Endometrium (tissue), 2 donors: Measurements from ENCODE around the gene NCMAP.
"Not testable (repeated sequence)": the region's sequence is repeated elsewhere in the genome, so short reads cannot be mapped to it uniquely, and the experiment has no call there.

Experiments
- FAIRE-seq: peaks from 2 replicates; lab custom pipeline; 2012; peaks lifted over from hg19 to GRCh38; lab: Jason Lieb, UNC
- donor health status: control.
- donor health status: control.

Gene NCMAP

DNA sequence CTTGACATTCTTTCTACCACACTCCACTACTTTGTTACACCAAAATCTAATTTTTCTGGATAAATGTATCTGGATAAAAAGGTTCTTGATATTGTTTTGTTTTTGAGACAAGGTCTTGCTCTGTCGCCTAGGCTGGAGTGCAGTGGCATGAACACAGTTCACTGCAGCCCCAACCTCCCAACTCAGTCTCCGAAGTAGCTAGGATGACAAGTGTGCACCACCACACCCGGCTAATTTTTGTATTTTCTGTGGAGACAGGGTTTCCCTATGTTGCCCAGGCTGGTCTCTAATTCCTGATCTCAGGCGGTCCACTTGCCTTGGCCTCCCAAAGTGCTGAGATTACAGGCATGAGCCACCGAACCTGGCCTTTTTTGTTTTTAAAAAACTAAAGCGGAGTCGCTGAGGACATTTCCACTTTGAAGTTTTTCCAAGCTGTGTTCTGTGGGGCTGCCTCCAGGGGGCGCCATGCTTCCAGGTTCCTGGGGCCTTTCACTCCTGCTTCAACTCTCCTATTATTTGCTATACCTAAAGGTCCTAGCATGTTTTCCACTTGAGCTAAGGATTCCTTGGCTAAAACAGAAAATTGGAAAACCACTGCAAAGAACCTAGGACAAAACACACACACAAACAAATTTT, 14.1 kb upstream of the NCMAP start:
- FAIRE-seq, result no peak

DNA sequence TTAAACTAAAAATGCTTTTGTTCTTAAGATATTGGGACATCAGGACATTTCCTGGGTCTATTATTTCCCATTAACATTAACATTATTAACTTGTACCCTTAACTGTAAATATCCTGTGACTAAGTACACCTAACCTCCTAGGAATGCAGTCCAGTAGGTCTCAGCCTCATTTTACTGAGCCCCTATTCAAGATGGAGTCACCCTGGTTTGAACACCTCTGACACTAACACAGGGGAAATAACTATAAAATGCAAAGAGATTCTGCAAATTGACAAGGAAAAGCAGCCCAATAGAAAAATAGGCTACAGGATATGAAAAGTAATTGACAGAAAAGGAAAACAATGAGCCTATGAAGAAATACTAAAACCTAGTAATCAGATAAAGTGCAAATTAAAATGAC, 11.6 kb upstream of the NCMAP start:
- no peak for FAIRE-seq

DNA sequence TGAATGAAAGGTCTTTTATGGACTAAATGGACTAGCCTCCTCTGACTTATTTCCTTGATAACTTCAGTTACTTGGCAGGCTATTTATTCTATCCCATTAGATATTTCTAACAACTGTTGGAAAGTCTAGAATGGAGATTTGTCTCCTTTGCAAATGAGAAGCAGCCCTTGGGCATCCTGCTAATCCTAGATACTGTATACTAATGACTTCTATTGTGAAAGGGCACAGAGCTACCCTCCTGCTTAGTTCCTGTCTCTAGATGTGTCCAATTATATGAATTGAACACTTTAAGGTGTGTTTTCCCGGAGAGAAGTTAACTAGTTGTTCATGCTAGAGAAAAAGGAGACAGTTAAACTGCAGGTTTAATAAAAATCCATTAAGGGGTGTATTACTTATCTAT, 10.2 kb upstream of the NCMAP start:
- FAIRE-seq, result no peak

DNA sequence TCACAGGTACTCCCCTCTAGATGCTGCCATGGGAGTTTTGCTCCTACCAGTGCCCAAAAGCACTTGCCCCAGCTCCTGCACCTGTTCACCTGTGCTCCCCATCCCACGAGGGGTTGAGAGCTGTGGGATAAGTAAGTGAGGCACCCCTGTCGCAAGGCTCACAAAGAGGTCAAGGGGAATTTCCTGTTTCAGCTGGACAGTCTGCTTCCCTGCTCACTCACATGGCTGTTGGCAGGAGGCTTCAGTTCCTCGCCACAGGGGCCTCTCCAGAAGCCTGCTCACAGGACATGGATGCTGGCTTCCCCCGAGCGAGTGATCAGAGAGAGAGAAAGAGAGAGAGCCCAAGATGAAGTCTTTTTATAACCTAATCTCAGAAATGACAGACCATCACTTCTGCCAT, 8.7 kb upstream of the NCMAP start:
- FAIRE-seq, result no peak

DNA sequence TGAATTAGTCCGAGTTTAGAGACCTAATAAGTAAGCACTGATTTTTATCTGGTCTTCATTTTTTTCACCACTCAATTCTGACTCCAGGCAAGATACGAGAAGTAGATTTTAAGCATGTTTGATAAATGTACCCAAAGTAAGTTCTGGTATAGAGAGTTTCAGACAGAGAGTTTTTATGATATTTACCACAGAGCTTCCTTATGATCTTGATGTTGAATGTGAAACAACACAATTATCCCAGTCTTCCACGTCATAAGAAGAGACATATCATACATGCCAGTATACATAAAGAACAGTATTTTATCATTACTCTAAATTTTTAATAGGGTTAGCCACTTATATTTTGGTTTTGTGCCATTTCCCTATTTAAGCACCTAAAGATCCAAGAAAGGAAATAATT, 7.8 kb upstream of the NCMAP start:
- no peak for FAIRE-seq

DNA sequence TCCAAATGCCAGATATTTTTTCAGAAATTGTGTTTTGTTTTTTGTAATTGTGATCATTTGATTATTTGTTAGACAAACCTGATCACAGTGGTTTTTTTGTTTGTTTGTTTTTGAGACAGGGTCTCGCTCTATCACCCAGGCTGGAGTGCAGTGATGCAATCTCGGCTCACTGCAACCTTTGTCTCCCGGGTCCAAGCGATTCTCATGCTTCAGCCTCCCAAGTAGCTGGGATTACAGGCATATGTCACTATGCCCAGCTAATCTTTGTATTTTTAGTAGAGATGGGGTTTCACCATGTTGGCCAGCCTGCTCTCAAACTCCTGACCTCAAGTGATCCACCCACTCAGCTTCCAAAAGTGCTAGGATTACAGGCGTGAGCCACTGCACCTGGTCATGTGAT, 6.7 kb upstream of the NCMAP start:
- FAIRE-seq, result not testable (repeated sequence)

DNA sequence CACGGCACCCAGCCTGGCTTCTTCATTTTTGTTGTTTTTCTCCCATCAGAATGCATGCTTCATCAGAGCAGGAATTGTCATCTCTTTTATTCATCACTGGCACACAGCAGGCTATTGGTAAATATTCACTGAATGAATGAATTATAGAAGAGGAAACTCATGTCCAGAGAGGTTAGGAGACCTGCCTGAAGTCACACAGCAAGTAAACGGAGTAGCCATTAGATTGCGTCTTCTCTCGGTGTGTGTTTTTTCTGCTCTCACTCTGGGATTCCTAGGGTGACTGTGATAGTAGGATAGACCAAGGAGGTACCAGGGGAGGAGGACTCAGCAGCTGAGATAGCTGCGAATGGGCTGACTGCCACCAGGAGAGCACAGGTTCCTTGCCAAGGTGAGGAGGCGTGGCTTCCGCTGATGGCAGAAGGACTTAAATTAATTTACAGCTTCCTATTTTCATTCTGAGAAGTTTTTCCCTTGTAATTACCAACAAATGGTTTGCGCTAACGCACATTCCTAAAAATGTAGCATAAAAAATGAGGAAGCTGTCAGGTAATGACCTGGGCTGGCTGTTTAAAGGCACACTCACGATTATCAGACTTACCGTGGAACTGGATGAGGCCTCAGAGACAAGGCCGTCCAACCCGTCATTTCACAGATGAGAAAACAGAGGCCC, 4.5 kb upstream of the NCMAP start:
- no peak for FAIRE-seq

DNA sequence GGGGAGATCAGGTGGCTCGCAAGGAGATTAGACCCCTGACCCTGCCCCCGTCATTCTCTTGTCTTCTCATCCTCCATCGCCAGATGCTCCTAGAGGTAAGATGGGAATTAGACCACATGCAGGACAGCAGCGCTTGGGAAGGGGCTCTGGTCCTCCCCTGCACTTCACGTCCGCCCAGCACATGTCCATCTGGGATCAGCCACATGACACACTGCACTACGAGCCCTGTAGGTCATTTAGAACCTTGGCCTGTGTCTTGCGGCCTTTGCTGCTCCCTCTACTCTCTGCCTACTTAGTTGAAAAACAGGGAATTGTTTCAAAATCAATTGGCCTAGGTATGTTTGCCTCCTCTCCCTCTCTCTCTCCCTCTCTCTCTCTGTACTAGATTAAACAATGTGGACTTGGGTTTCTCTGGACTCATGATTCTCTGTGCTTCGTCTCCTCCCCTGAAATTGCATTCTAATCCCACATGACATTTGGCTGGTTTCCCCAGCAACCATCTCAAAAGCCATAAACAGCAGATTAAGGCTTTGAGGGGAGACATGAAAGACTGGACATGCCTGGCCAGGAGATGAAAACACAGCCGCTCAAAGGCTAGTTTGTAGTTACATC, 3.8 kb upstream of the NCMAP start:
- no peak for FAIRE-seq

DNA sequence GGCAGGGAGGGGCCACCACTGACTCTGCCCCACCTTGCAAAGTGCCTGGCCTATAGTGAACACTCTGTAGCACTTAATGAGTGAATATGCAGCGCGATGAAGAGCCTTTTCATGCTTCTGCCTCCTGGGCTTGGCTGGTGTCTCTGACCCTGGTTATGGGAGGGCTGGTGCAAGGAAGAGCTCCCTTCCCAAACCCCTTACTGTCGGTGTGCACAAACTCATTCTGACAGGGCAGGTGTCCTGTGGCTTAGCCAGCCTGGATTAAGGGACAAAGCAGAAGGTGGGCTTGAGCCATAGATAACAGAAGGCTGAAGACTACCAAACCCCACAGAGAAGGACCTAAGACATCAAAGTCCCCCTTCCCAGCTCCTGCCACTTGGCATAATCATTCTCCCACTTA, 2.0 kb upstream of the NCMAP start:
- no peak for FAIRE-seq

DNA sequence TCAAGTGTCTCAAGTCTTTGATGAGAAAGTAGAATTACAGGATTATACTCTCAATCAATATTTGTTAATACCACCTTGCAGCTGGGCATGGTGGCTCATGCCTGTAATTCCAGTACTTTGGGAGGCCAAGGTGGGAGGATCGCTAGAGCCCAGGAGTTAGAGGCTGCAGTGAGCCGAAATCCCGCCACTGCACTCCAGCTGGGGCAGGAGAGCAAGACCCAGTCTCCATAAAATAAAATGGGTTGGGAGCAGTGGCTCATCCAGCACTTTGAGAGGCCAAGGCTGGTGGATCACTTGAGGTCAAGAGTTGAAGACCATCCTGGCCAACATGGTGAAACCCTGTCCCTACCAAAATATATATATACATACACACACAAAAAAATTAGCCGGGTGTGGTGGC, 1.2 kb upstream of the NCMAP start:
- no peak for FAIRE-seq

DNA sequence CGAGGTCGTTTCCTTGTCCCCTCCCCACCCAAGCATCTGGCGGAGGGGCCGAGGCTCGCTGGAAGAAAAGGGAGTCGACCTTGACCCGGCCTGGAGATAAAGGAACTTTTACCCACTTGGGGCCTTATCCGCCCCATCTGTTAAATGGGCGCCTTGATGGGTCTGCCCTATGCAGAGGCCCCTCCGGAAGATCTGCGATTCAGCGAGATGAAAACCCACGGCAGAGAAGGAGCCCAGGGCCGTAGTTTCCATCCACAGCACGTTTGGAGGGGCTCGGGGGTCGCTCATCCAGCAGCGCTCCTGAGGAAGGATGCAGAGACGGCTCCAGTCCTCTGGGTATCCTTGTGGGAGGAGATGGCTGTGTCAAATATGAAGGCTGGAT, 518 bp downstream of the NCMAP start:
- no peak for FAIRE-seq

DNA sequence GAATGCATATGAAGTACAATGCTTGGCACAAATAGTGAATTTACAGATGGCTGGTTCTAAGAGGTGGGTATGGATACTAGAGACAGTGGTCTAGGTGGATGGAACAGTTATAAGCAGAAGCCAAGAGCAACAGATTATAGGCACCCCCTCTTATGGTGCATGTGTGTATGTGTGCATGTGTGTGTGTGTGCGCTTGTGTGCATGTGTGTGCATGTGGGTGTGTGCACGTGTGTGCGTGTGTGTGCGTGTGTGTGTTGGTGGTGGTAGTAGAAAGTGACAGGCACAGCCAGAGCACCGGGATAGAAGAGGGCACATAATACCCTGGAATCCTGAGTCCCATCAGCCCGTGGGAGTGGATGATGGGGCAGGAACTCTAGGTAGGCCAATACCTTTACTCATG, 1.3 kb downstream of the NCMAP start:
- FAIRE-seq, result no peak

DNA sequence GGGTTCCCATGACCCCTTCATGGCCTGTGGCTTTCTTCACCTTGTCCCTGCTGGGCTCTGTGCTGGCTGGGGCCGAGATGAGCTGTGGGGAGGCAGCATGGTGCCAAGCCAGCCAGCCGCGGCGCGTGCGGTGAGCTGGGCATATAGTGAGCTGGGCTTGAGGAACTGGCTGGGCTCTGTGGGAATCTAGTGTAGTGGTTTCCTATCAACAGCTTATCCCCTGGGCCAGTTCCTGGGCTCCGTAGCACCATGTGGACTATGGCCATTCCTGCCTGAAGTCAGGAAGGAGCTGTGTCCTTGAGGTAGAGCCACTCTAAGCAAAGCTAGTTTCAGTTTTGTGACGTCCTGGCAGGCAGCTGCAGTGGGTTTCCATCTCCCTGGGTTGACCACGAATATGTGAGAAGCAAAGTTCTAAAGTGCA, 1.8 kb downstream of the NCMAP start:
- no peak for FAIRE-seq

DNA sequence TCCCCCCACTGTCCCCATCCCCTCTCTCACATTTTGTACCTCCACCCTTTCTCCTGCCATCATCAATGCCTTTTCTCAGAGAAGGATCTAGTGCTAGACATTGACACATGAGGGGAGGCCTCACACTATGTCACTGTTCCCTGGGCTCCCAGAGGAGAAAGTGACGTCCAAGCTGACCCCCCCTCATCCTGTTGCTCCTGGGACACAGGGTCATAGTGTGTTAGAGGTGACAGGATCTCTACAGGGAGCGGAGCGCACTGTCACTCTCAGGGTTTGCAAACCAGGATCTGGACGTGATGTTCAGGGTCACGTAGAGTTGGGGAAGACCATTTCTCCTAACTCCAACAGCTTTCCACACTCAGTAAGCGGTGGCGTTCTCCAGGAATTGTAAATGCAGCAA, 2.6 kb downstream of the NCMAP start:
- no peak for FAIRE-seq

DNA sequence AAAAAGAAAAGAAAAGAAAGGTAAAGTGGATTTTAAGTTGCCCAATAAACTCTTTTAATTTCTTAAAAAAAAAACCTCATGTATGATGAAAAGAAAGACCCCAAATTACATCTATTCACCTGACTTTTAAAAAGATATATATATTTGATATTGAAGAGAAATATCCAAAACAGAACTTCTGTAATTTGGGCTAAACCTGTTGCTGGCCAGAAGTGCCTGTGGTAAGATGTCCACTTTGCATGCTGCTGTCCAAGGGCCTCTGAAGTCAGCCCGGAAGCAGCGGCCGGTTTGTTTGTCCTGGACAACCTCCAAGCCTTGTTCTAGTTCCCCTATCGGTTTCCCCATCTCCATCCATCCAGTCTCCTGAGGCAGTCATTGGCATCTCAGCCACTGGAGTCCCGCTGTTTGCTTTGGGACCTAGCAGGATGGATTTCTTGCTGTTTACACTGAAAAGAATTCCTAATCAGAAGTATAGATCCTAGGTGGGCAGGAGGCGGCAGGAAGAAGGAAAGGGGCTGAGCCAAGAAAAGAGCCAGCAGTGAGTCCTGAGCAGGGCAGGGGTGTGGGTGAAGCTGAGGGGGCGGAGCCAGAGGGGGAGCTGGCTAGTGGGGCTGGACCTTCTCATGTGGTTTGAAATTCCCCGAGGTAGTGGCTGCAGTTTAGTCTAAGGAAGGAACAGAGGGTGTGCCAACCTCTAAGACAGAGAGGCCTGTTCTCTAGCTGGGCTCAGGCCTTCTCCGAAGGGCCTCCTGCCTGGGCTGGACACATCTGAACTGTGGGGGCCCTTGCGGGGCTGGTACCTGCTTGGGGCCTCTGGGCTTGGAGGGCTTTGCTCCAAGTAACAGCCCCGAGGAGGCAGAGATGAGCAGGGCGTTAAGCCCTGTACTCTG, 3.3 kb downstream of the NCMAP start:
- no peak for FAIRE-seq

DNA sequence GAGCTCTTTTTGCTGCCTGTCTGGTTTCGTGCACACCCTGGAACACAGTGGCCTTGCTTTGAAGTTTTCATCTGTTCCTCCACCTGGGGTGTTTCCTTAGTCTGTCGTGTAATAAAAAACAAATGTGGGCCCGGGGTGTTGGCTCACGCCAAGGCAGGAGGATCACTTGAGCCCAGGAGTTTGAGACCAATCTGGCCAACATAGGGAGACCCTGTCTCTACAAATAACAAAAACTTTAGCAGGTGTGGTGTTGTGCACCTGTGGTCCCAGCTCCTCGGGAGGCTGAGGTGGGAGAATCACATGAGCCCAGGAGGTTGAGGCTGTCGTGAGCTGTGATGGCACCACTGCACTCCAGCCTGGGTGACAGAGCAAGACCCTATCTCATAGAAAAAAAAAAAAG, 4.5 kb downstream of the NCMAP start:
- FAIRE-seq, result no peak

DNA sequence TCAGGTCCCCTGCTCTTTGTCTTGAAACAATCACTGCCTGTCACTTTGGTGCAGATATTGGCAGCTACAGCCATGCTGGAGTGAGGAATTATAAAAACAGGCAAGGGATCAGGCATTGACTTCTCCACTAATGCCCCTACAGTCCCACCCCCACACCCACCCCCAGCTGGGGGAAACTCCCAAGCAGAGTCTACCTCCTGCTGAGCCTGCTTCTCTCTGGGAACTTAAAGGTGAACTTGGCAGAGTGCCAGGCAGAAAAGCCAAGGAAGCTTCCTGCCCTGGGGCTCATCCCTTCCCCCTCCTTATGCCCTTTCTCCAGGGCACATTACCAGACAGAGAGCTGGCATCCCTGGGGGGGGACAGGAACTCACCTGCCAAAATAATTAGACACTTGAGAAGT, 6.7 kb downstream of the NCMAP start:
- no peak for FAIRE-seq

DNA sequence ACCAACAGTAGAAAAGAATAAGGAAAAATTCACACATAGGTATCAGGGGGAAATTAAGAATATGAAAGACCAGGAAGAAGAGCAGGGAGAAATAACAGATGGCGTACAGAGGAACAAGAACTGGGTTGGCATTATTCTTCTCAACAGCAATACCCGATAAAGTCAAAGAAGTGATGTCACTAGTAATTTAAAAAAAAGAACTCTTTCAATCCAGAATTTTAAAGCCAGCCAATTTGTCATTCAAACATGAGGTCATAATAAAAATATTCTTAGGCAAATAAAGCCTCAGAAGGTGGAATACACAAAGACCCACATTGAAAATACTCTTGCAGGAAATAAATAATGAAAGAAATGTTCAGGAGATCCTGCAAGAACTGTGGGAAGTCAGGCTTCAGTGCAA, 8.8 kb downstream of the NCMAP start:
- no peak for FAIRE-seq

DNA sequence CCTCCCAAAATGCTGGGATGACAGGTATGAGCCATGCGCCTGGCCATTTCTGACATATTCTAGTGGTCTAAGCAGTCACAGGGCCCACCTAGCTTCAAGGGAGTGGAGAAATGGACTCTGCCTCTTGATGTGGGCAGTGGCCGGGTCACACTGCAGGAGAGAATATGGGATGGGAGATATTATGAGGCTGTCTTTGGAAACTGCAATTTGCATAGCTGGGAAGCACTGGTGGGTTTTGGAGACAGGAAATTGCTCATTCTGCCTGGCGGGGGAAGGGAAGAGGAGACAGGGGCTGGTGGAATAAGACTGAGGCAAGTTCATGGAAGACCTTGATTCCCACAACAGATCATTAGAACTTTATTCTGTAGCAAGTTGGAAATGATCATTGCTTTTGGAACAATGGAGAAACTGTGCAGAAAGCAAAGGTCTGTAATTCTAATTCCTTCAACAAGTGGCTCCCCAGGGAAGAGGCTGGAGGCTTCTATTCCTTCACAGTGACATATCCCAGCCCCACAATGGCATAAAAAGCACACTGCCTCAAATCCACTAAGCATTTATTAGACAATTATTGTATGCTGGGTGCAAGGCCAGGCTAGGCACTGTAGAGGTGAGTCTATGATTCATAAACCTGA, 10.5 kb downstream of the NCMAP start:
- no peak for FAIRE-seq

DNA sequence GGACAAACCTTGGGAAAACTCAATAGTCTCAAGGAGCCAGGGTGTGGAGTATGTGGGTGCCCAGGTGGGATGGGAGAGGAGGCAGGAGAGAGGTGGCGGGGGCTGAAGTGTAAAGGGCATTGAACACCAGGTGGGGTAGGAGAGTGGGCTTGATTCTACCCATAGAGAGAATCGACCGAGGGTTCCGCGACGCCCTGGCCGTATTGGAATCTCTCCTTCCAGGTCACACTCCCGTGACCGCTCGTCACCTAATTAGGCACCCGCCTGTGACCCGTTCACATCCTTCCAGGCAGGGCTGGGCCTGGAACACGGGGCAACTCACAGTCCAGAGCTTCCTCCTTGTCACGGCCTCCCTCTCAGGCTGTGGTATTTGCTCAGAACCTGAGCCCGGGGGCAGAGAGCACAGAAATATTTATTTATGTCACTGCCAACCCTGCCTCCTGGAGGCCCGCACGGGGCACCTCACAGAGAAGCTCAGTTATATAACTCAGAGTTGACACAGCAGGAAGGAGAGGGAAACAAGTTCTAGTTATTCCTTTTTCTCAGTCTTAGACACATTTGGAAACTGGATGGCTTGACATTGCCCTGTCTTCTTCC, 12.0 kb downstream of the NCMAP start:
- FAIRE-seq, result no peak

DNA sequence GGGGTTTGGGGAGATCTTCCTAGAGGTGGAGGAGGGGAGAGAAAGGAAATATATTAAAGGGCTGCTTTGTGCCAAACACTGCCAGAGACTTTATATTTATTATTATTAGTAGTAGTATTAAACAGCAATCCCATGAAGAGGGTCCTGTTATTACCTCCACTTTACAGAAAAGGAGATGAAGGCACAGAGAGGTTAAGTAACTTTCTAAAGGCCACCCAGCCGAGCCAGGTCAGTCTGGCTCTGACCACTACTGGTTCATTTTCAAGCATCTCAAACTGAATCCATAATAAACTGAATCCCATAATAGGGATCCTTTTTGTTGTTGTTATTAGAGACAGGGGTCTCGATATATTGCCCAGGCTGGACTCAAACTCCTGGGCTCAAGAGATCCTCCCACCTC, 12.6 kb downstream of the NCMAP start:
- FAIRE-seq, result no peak
